ENCODE measurements around the gene KRT20. TPM values are rescaled to one million over a fixed set of nuclear protein-coding genes. Genes with fewer than 3 reads are reported as not detected.

Gene KRT20
- total RNA-seq, 1 experiment from 2014 or later: not detected

DNA sequence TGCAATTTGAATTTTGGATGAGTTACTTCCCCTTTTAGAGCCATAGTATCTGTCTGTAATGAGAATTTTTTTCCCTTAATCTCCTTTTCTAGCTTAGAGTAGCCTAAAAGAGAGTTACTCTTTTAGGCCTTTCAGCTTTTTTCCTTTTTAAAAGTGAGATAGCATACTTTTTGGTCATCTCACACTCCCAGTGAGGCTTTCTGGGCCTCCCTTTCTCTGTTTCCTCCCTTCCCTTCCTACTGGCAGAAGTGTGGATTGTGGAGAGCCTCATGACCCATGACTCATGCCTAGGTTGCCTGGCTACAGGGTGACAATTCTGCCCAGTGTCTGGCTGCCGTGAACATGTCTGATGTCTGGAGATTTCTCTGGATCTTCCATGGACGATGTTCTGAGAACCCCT is 37.2 kb upstream of the KRT20 start:
- no peak overlapping the region for H2BK15ac ChIP-seq (ENCODE audit: low read depth, low read length)
- no peak overlapping the region for H3K56ac ChIP-seq (ENCODE audit: insufficient read length, low read depth, low read length)
- H3K14ac ChIP-seq (ENCODE audit: insufficient read depth, low read length): no peak overlapping the region
- no peak overlapping the region for H3T11ph ChIP-seq (ENCODE audit: low read length)
- H2BK5ac ChIP-seq (ENCODE audit: insufficient read length, low read length): no peak overlapping the region
- no peak overlapping the region for H2BK120ac ChIP-seq (ENCODE audit: low read depth, low read length, poor library complexity, severe bottlenecking)
- no peak overlapping the region for H2BK12ac ChIP-seq (ENCODE audit: insufficient read length, low read depth, low read length)
- Mint-ChIP-seq H3K27ac (peak overlapping the region in 1 of 3 experiments; percentile 2; a peak in 1 of 7 replicates), H3K4me1 (peaks cover 10 to 11% of the 10 kb centered on the region in 2 experiments), H3K36me3 (ENCODE audit: insufficient read depth in 1 of 3, low read depth in 3 of 3) (no peaks in the 10 kb centered on the region), H3K4me3 (no peak overlapping the region), H3K27me3 (ENCODE audit: low read depth) (no peaks in the 10 kb centered on the region; the same call in none of the 2 replicates), H3K9me3 (no peaks in the 10 kb centered on the region)
- H3K18ac ChIP-seq (ENCODE audit: insufficient read length, low read depth, low read length): no peak overlapping the region
- no peak overlapping the region for H3K4ac ChIP-seq (ENCODE audit: low read depth, low read length)
- no peak overlapping the region for H4K8ac ChIP-seq (replicated peaks; ENCODE audit: insufficient read length, low read depth, low read length)
- DNase-seq: no peak
- no peaks in the 10 kb centered on the region for H3K79me1 ChIP-seq (ENCODE audit: insufficient read depth, low read depth, low read length, poor library complexity, severe bottlenecking)
- no peaks in the 10 kb centered on the region for H4K20me1 ChIP-seq (ENCODE audit: control insufficient read depth, insufficient read depth, insufficient read length)
- H3K23ac ChIP-seq (ENCODE audit: insufficient read length, low read depth, low read length): no peak overlapping the region
- H3K9me3 ChIP-seq (ENCODE audit: control insufficient read depth, low read depth, low read length): no peaks in the 10 kb centered on the region
- no peak overlapping the region for H4K91ac ChIP-seq (ENCODE audit: insufficient read length, low read depth, low read length)
- no peaks in the 10 kb centered on the region for H3K27me3 ChIP-seq (ENCODE audit: insufficient read depth, low read length)
- TF ChIP-seq, protein P1, sequence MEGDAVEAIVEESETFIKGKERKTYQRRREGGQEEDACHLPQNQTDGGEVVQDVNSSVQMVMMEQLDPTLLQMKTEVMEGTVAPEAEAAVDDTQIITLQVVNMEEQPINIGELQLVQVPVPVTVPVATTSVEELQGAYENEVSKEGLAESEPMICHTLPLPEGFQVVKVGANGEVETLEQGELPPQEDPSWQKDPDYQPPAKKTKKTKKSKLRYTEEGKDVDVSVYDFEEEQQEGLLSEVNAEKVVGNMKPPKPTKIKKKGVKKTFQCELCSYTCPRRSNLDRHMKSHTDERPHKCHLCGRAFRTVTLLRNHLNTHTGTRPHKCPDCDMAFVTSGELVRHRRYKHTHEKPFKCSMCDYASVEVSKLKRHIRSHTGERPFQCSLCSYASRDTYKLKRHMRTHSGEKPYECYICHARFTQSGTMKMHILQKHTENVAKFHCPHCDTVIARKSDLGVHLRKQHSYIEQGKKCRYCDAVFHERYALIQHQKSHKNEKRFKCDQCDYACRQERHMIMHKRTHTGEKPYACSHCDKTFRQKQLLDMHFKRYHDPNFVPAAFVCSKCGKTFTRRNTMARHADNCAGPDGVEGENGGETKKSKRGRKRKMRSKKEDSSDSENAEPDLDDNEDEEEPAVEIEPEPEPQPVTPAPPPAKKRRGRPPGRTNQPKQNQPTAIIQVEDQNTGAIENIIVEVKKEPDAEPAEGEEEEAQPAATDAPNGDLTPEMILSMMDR (conservative IDR thresholded peaks at IDR 0.05): no peak
- H3K79me2 ChIP-seq (ENCODE audit: insufficient read depth, low read length): no peaks in the 10 kb centered on the region
- no peak overlapping the region for H4K5ac ChIP-seq (ENCODE audit: insufficient read length, low read depth, low read length)
- no peak overlapping the region for H2AK5ac ChIP-seq (ENCODE audit: insufficient read length, low read length)
- H3K4me1 ChIP-seq (ENCODE audit: insufficient read depth, low read length): peaks cover 2% of the 10 kb centered on the region; the same call in 1 of the 2 replicates
- H3K9ac ChIP-seq (ENCODE audit: extremely low read depth, insufficient read length, low read length): no peak overlapping the region
- H3K23me2 ChIP-seq (ENCODE audit: insufficient read length, low read depth, low read length, poor library complexity, severe bottlenecking): no peaks in the 10 kb centered on the region
- no peak overlapping the region for H2AFZ ChIP-seq (ENCODE audit: low read length)
- no CpG with 5 or more reads among the region's 2 CpGs for WGBS (ENCODE audit: extremely low coverage, insufficient read length, low lambda C conversion rate)
- no peak overlapping the region for H3K4me2 ChIP-seq (ENCODE audit: insufficient read depth, insufficient read length, low read length)
- no peak overlapping the region for H3K27ac ChIP-seq (ENCODE audit: insufficient read length, low read depth, low read length)
- H2BK20ac ChIP-seq (ENCODE audit: low read depth, low read length, poor library complexity, severe bottlenecking): no peak overlapping the region

Measured in H9 (cell line).